Mesenchymal stem cell (in vitro differentiated cells and primary cell): ENCODE results near the gene PRPH.

ENCODE experiments used
- DNase-seq: peaks from one replicate; pipeline ENCODE4 v3.0.0-alpha.2; 2013
- H2AFZ ChIP-seq: one replicate; pipeline ENCODE4 v1.6.1; 2013; ENCODE audit warnings: low read depth, mild to moderate bottlenecking, control low read depth, inconsistent platforms, low read length, moderate library complexity
- H2AK5ac ChIP-seq: 2 replicates; pipeline ENCODE4 v1.6.1; 2013; ENCODE audit warnings: low read length, moderate library complexity, mild to moderate bottlenecking, inconsistent platforms; ENCODE audit not compliant: severe bottlenecking
- H2BK120ac ChIP-seq: one replicate; pipeline ENCODE4 v1.6.1; 2013; ENCODE audit warnings: low read depth, mild to moderate bottlenecking, inconsistent platforms, low read length, moderate library complexity
- H2BK12ac ChIP-seq, 2 experiments: one replicate each; pipeline ENCODE4 v1.6.1; 2013; ENCODE audit warnings: inconsistent platforms in 2 of 2, low read length in 2 of 2, mild to moderate bottlenecking in 2 of 2, moderate library complexity in 2 of 2, control low read depth in 1 of 2
- H2BK15ac ChIP-seq: one replicate; pipeline ENCODE4 v1.6.1; 2013; ENCODE audit warnings: mild to moderate bottlenecking, low read depth, inconsistent platforms; ENCODE audit not compliant: poor library complexity, severe bottlenecking
- H2BK5ac ChIP-seq: 2 replicates; pipeline ENCODE4 v1.6.1; 2013; ENCODE audit warnings: low read depth, mild to moderate bottlenecking, low read length, control low read depth, inconsistent platforms; ENCODE audit not compliant: poor library complexity, severe bottlenecking
- H3K14ac ChIP-seq, 2 experiments: one replicate each; pipeline ENCODE4 v1.6.1; 2013; ENCODE audit warnings: inconsistent platforms in 2 of 2, low read length in 2 of 2, control low read depth in 1 of 2, mild to moderate bottlenecking in 1 of 2, moderate library complexity in 1 of 2
- H3K18ac ChIP-seq, 2 experiments: one replicate each; pipeline ENCODE4 v1.6.1; 2013; ENCODE audit warnings: inconsistent platforms in 2 of 2, low read length in 2 of 2, control low read depth in 1 of 2, low read depth in 1 of 2, mild to moderate bottlenecking in 1 of 2
- H3K23ac ChIP-seq, 2 experiments: one replicate each; pipeline ENCODE4 v1.6.1; 2013; ENCODE audit warnings: inconsistent platforms in 2 of 2, low read length in 2 of 2, mild to moderate bottlenecking in 2 of 2, moderate library complexity in 2 of 2, control low read depth in 1 of 2
- H3K27ac ChIP-seq: 2 replicates; pipeline ENCODE4 v1.5.1; 2013; ENCODE audit warnings: mild to moderate bottlenecking, moderate library complexity, low read length, control low read depth, inconsistent platforms; ENCODE audit not compliant: poor library complexity, severe bottlenecking
- H3K27me3 ChIP-seq, 2 experiments: 2 replicates each; pipeline versions ENCODE4 v1.6.1 to v1.7.0; 2013; ENCODE audit warnings: low read length in 2 of 2, mild to moderate bottlenecking in 2 of 2, moderate library complexity in 2 of 2, control low read depth in 1 of 2, inconsistent platforms in 1 of 2; ENCODE audit not compliant: control insufficient read depth in 1 of 2, insufficient read depth in 1 of 2
- H3K36me3 ChIP-seq, 2 experiments: 2 replicates each; pipeline versions ENCODE4 v1.6.1 to v1.7.0; 2013; ENCODE audit warnings: low read length in 2 of 2, control low read depth in 1 of 2, inconsistent platforms in 1 of 2, low read depth in 1 of 2, mild to moderate bottlenecking in 1 of 2; ENCODE audit not compliant: insufficient read depth in 2 of 2, control insufficient read depth in 1 of 2
- H3K4ac ChIP-seq, 2 experiments: one replicate each; pipeline ENCODE4 v1.6.1; 2013; ENCODE audit warnings: inconsistent platforms in 2 of 2, low read length in 2 of 2, mild to moderate bottlenecking in 2 of 2, moderate library complexity in 2 of 2, control low read depth in 1 of 2, low read depth in 1 of 2
- H3K4me1 ChIP-seq: 2 replicates; pipeline ENCODE4 v1.6.1; 2013; ENCODE audit warnings: low read depth, low read length, control low read depth; ENCODE audit not compliant: control insufficient read depth, insufficient read depth
- H3K4me2 ChIP-seq: 2 replicates; pipeline ENCODE4 v1.6.1; 2013; ENCODE audit warnings: low read length, mild to moderate bottlenecking, inconsistent platforms; ENCODE audit not compliant: poor library complexity, severe bottlenecking
- H3K4me3 ChIP-seq, 2 experiments: 2 replicates each; pipeline versions ENCODE4 v1.5.1 to v1.7.0; 2013; ENCODE audit warnings: low read length in 2 of 2, mild to moderate bottlenecking in 2 of 2, control low read depth in 1 of 2, low read depth in 1 of 2; ENCODE audit not compliant: insufficient read depth in 1 of 2
- H3K79me1 ChIP-seq: replicated peaks from 2 replicates; pipeline ENCODE4 v1.6.1; 2013; ENCODE audit warnings: mild to moderate bottlenecking, control low read depth, low read length, inconsistent platforms; ENCODE audit not compliant: poor library complexity, severe bottlenecking
- H3K9ac ChIP-seq: 2 replicates; pipeline ENCODE4 v1.7.0; 2013; ENCODE audit warnings: mild to moderate bottlenecking, low read length, moderate library complexity
- H3K9me3 ChIP-seq: 2 replicates; pipeline ENCODE4 v1.7.0; 2013; ENCODE audit warnings: mild to moderate bottlenecking, low read length; ENCODE audit not compliant: control insufficient read depth
- H4K8ac ChIP-seq: one replicate; pipeline ENCODE4 v1.6.1; 2013; ENCODE audit warnings: inconsistent platforms, mild to moderate bottlenecking, low read length, moderate library complexity
- H4K91ac ChIP-seq: one replicate; pipeline ENCODE4 v1.6.1; 2013; ENCODE audit warnings: mild to moderate bottlenecking, low read length, inconsistent platforms
- WGBS: methylation state at CpG from one replicate; pipeline ENCODE4 v1.1.7; 2013; ENCODE audit warnings: mixed read lengths; 5-methylcytosine and 5-hydroxymethylcytosine counted together

PRPH gene

GRCh38 chr12:49273726-49274395 is 21.1 kb upstream of the PRPH start:
- H3K4me1 ChIP-seq: peaks cover 10% of the 10 kb centered on the region
- no peak overlapping the region for H4K91ac ChIP-seq
- H3K9ac ChIP-seq: no peak overlapping the region
- H3K14ac ChIP-seq: no peak overlapping the region
- no peak overlapping the region for H4K8ac ChIP-seq
- no peak overlapping the region for H3K23ac ChIP-seq
- H3K4me3 ChIP-seq: no peak overlapping the region
- DNase-seq: no peak
- WGBS: 95% methylated on average over 6 of the region's 6 CpGs
- H2BK12ac ChIP-seq: no peak overlapping the region
- H3K79me1 ChIP-seq: no peaks in the 10 kb centered on the region
- H3K27ac ChIP-seq: no peak overlapping the region
- no peak overlapping the region for H3K18ac ChIP-seq
- H2BK15ac ChIP-seq: no peak overlapping the region
- no peak overlapping the region for H2AFZ ChIP-seq
- H2AK5ac ChIP-seq: no peak overlapping the region
- H3K36me3 ChIP-seq: peaks cover 41 to 57% of the 10 kb centered on the region in 2 experiments
- no peak overlapping the region for H3K4ac ChIP-seq
- no peak overlapping the region for H2BK120ac ChIP-seq
- no peaks in the 10 kb centered on the region for H3K9me3 ChIP-seq
- H3K4me2 ChIP-seq: no peak overlapping the region
- no peak overlapping the region for H2BK5ac ChIP-seq
- H3K27me3 ChIP-seq: no peaks in the 10 kb centered on the region

- no peak overlapping the region for H2BK12ac ChIP-seq
- 82% methylated on average over 7 of the region's 7 CpGs for WGBS
- peaks cover 38 to 53% of the 10 kb centered on the region in 2 experiments for H3K36me3 ChIP-seq
- H2BK120ac ChIP-seq: no peak overlapping the region
- no peak overlapping the region for H3K4ac ChIP-seq
- H3K27ac ChIP-seq: no peak overlapping the region
- no peak overlapping the region for H2AK5ac ChIP-seq
- H2BK15ac ChIP-seq: no peak overlapping the region
- H3K4me2 ChIP-seq: no peak overlapping the region
- no peaks in the 10 kb centered on the region for H3K79me1 ChIP-seq
- H4K8ac ChIP-seq: peak overlapping the region; percentile 43
- H3K9ac ChIP-seq: peak overlapping the region; percentile 18
- H3K27me3 ChIP-seq: no peaks in the 10 kb centered on the region
- DNase-seq: no peak
- no peak overlapping the region for H3K18ac ChIP-seq
- H3K23ac ChIP-seq: no peak overlapping the region
- H3K14ac ChIP-seq: no peak overlapping the region
- H4K91ac ChIP-seq: no peak overlapping the region
- no peak overlapping the region for H3K4me3 ChIP-seq
- no peaks in the 10 kb centered on the region for H3K9me3 ChIP-seq
- H2AFZ ChIP-seq: no peak overlapping the region
- H2BK5ac ChIP-seq: no peak overlapping the region
- H3K4me1 ChIP-seq: peaks cover 5% of the 10 kb centered on the region
Measured at GRCh38 chr12:49274396-49275069, 20.4 kb upstream of the PRPH start.

GRCh38 chr12:49276304-49277290 is 18.4 kb upstream of the PRPH start:
- no peak overlapping the region for H3K4me3 ChIP-seq
- H3K79me1 ChIP-seq: no peaks in the 10 kb centered on the region
- H3K18ac ChIP-seq: no peak overlapping the region
- no peak overlapping the region for H2AK5ac ChIP-seq
- WGBS: 88% methylated on average over 12 of the region's 13 CpGs
- H3K9me3 ChIP-seq: no peaks in the 10 kb centered on the region
- peaks cover 0 to 3% of the 10 kb centered on the region in 2 experiments for H3K27me3 ChIP-seq
- H2BK5ac ChIP-seq: no peak overlapping the region
- no peak overlapping the region for H2BK12ac ChIP-seq
- H3K4me2 ChIP-seq: no peak overlapping the region
- H4K91ac ChIP-seq: no peak overlapping the region
- DNase-seq: no peak
- H2BK120ac ChIP-seq: no peak overlapping the region
- no peak overlapping the region for H3K23ac ChIP-seq
- H3K14ac ChIP-seq: no peak overlapping the region
- H2BK15ac ChIP-seq: no peak overlapping the region
- H2AFZ ChIP-seq: no peak overlapping the region
- no peak overlapping the region for H3K4ac ChIP-seq
- H3K36me3 ChIP-seq: peaks cover 29 to 33% of the 10 kb centered on the region in 2 experiments
- H4K8ac ChIP-seq: no peak overlapping the region
- H3K9ac ChIP-seq: no peak overlapping the region
- no peak overlapping the region for H3K27ac ChIP-seq
- H3K4me1 ChIP-seq: peaks cover 7% of the 10 kb centered on the region

GRCh38 chr12:49277466-49277865 is 17.5 kb upstream of the PRPH start:
- no peak overlapping the region for H2BK15ac ChIP-seq
- H3K4me1 ChIP-seq: peaks cover 7% of the 10 kb centered on the region
- no peak overlapping the region for H2BK120ac ChIP-seq
- H3K23ac ChIP-seq: no peak overlapping the region
- peaks cover 24 to 26% of the 10 kb centered on the region in 2 experiments for H3K36me3 ChIP-seq
- H3K18ac ChIP-seq: no peak overlapping the region
- no peak overlapping the region for H3K9ac ChIP-seq
- no peaks in the 10 kb centered on the region for H3K79me1 ChIP-seq
- H2BK5ac ChIP-seq: no peak overlapping the region
- no peak overlapping the region for H3K14ac ChIP-seq
- H2BK12ac ChIP-seq: no peak overlapping the region
- H3K4ac ChIP-seq: no peak overlapping the region
- H3K9me3 ChIP-seq: no peaks in the 10 kb centered on the region
- H4K8ac ChIP-seq: peak overlapping the region; percentile 9
- H2AFZ ChIP-seq: no peak overlapping the region
- H2AK5ac ChIP-seq: no peak overlapping the region
- H3K4me3 ChIP-seq: no peak overlapping the region
- H3K27me3 ChIP-seq: peaks cover 0 to 3% of the 10 kb centered on the region in 2 experiments
- DNase-seq: no peak
- no peak overlapping the region for H3K4me2 ChIP-seq
- peak overlapping the region; percentile 48 for H4K91ac ChIP-seq
- H3K27ac ChIP-seq: no peak overlapping the region
- 89% methylated on average over 7 of the region's 7 CpGs for WGBS
